SK-N-SH (cell line): ENCODE measurements around the gene TEX22. TPM values are rescaled to one million over a fixed set of nuclear protein-coding genes. Genes with fewer than 3 reads are reported as not detected.

Experiments used
- CTCF ChIA-PET: fragments of 300-600, 350-600 bp; formaldehyde crosslinking; extraction: SDS; loops from one replicate; lab custom pipeline; 2021; lab: Yijun Ruan, JAX
- POLR2A ChIA-PET: fragments of 350-600 bp; sonication (Branson Sonifier 250); formaldehyde crosslinking; extraction: SDS; loops from one replicate; lab custom pipeline; 2020; ENCODE audit warnings: antibody characterized with exemption, inconsistent platforms; lab: Yijun Ruan, JAX
- DNase-seq: peaks from one replicate; pipeline ENCODE4 v3.0.0; 2012
- H2AFZ ChIP-seq: fragments of 200-600 bp; sonication (generic); 2 replicates; pipeline ENCODE4 v1.8.1; 2016; ENCODE audit warnings: antibody characterized with exemption, mild to moderate bottlenecking, low read depth
- H3F3A ChIP-seq: fragments of 200-600 bp; sonication (generic); replicated peaks from 2 replicates; pipeline ENCODE3; 2016; ENCODE audit warnings: antibody characterized with exemption, mild to moderate bottlenecking; ENCODE audit not compliant: insufficient read depth
- H3K27ac ChIP-seq, 2 experiments: fragments of 200-500 bp in 1 of 2; fragments of 200-600 bp in 1 of 2; sonication (Bioruptor generic) in 1 of 2; sonication (generic), shearing (Covaris generic) in 1 of 2; 2 replicates each; pipeline versions ENCODE4 v1.5.1 to v1.6.1; 2014 to 2016; ENCODE audit warnings: low read depth in 2 of 2, inconsistent platforms in 1 of 2, low read length in 1 of 2, mild to moderate bottlenecking in 1 of 2, mixed read lengths in 1 of 2
- H3K27me3 ChIP-seq: fragments of 200-600 bp; sonication (generic), shearing (Covaris generic); 2 replicates; pipeline ENCODE4 v1.6.1; 2016; ENCODE audit warnings: mixed run types; ENCODE audit not compliant: insufficient read depth
- H3K36me3 ChIP-seq, 2 experiments: fragments of 200-500 bp in 1 of 2; fragments of 200-600 bp in 1 of 2; sonication (Bioruptor generic) in 1 of 2; sonication (generic) in 1 of 2; replicated peaks in 1 of 2; 2 replicates each; pipeline versions ENCODE3 to v1.5.1; 2014 to 2016; ENCODE audit warnings: low read length in 1 of 2, mild to moderate bottlenecking in 1 of 2; ENCODE audit not compliant: insufficient read depth in 2 of 2, control insufficient read depth in 1 of 2
- H3K4me1 ChIP-seq, 2 experiments: fragments of 200-500 bp in 1 of 2; fragments of 200-600 bp in 1 of 2; sonication (Bioruptor generic) in 1 of 2; sonication (generic), shearing (Covaris generic) in 1 of 2; 2 replicates each; pipeline versions ENCODE4 v1.5.1 to v1.6.1; 2014 to 2016; ENCODE audit warnings: low read depth in 1 of 2, low read length in 1 of 2, mixed run types in 1 of 2; ENCODE audit not compliant: insufficient read depth in 2 of 2, control insufficient read depth in 1 of 2
- H3K4me2 ChIP-seq: fragments of 200-600 bp; sonication (generic), shearing (Covaris generic); 2 replicates; pipeline ENCODE4 v1.6.1; 2017; ENCODE audit warnings: mixed run types
- H3K4me3 ChIP-seq, 2 experiments: fragments of 200-500 bp in 1 of 2; fragments of 200-600 bp in 1 of 2; sonication (Bioruptor generic) in 1 of 2; sonication (generic), shearing (Covaris generic) in 1 of 2; 2 replicates each; pipeline versions ENCODE4 v1.5.1 to v1.8.1; 2014 to 2016; ENCODE audit warnings: low read depth in 2 of 2, inconsistent platforms in 1 of 2, low read length in 1 of 2, mild to moderate bottlenecking in 1 of 2, mixed read lengths in 1 of 2, moderate library complexity in 1 of 2
- H3K79me2 ChIP-seq: fragments of 200-600 bp; sonication (generic); 2 replicates; pipeline ENCODE4 v1.8.1; 2017; ENCODE audit warnings: mild to moderate bottlenecking; ENCODE audit not compliant: insufficient read depth
- H3K9ac ChIP-seq: fragments of 200-600 bp; sonication (generic); 2 replicates; pipeline ENCODE4 v1.6.1; 2017; ENCODE audit warnings: mixed run types
- H3K9me2 ChIP-seq: fragments of 200-600 bp; sonication (generic); 2 replicates; pipeline ENCODE4 v1.6.1; 2017; ENCODE audit warnings: mixed run types
- H3K9me3 ChIP-seq: fragments of 200-600 bp; sonication (generic); 2 replicates; pipeline ENCODE4 v1.6.1; 2017; ENCODE audit warnings: mixed run types, mild to moderate bottlenecking, moderate library complexity
- H4K20me1 ChIP-seq: fragments of 200-600 bp; sonication (generic); 2 replicates; pipeline ENCODE4 v1.6.1; 2017; ENCODE audit warnings: mild to moderate bottlenecking, mixed run types; ENCODE audit not compliant: insufficient read depth
- CHD2 ChIP-seq: fragments of 150-350 bp; IDR thresholded peaks from 2 replicates; pipeline ENCODE4 v1.6.1; 2018; ENCODE audit warnings: low read length; ENCODE audit not compliant: partially characterized antibody
- EP300 ChIP-seq, 2 experiments: IDR thresholded peaks; 2 replicates each; pipeline versions ENCODE4 v1.4.0 to v1.6.1; 2012; ENCODE audit warnings: borderline replicate concordance in 1 of 2, low read depth in 1 of 2, low read length in 1 of 2
- EZH2phosphoT487 ChIP-seq: fragments of 200-600 bp; sonication (generic); IDR thresholded peaks from 2 replicates; pipeline ENCODE4 v1.6.1; 2017; ENCODE audit warnings: low read depth, mixed run types, mild to moderate bottlenecking, antibody characterized with exemption, moderate library complexity, borderline replicate concordance
- FOSL2 ChIP-seq: IDR thresholded peaks from 2 replicates; pipeline ENCODE4 v1.4.0; 2012; ENCODE audit warnings: low read depth, mild to moderate bottlenecking, moderate library complexity, borderline replicate concordance
- FOXJ3 ChIP-seq: sonication (generic); formaldehyde crosslinking; IDR thresholded peaks from 2 replicates; pipeline ENCODE4 v1.5.1; 2020; ENCODE audit warnings: mild to moderate bottlenecking, missing genetic modification reagents
- FOXM1 ChIP-seq: IDR thresholded peaks from 2 replicates; pipeline ENCODE4 v1.4.0; 2012; ENCODE audit warnings: low read depth, mild to moderate bottlenecking
- JUND ChIP-seq: IDR thresholded peaks from 2 replicates; pipeline ENCODE4 v1.4.0; 2012
- MXI1 ChIP-seq: IDR thresholded peaks from 2 replicates; pipeline ENCODE4 v1.6.1; 2012; ENCODE audit warnings: mild to moderate bottlenecking, low read depth, low read length, improper control_type of control experiment
- NFIC ChIP-seq: IDR thresholded peaks from 2 replicates; pipeline ENCODE4 v1.4.0; 2012; ENCODE audit warnings: borderline replicate concordance
- POLR2AphosphoS5 ChIP-seq: IDR thresholded peaks from 2 replicates; pipeline ENCODE4 v1.6.1; 2012; ENCODE audit warnings: low read depth, low read length
- RFX5 ChIP-seq: IDR thresholded peaks from 2 replicates; pipeline ENCODE4 v1.6.1; 2012; ENCODE audit warnings: mild to moderate bottlenecking, improper control_type of control experiment, low read length
- RXRA ChIP-seq: IDR thresholded peaks from 2 replicates; pipeline ENCODE4 v1.4.0; 2012; ENCODE audit warnings: low read depth, mild to moderate bottlenecking, borderline replicate concordance
- WGBS: methylation state at CpG from one replicate; pipeline ENCODE4 v1.1.6; 2017; ENCODE audit warnings: low lambda C conversion rate; 5-methylcytosine and 5-hydroxymethylcytosine counted together
- polyA plus RNA-seq, 3 experiments: library from polyadenylated mRNA; depleted of rRNA; stranded (reverse); fragments of >200 nt; gene quantifications; 2 replicates each; pipeline ENCODE4 v1.2.3, GENCODE V29; 2012
- TF ChIP-seq, protein P1 (sequence below): fragments of 150-350 bp; IDR thresholded peaks from 2 replicates; pipeline ENCODE4 v1.6.1; 2016; ENCODE audit warnings: mild to moderate bottlenecking, low read depth, low read length
- TF ChIP-seq, protein P2 (sequence below): IDR thresholded peaks from 2 replicates; pipeline ENCODE4 v1.4.0; 2012; ENCODE audit warnings: low read depth
- TF ChIP-seq, protein P3 (sequence below): IDR thresholded peaks from 2 replicates; pipeline ENCODE4 v1.4.0; 2012; ENCODE audit warnings: low read depth, borderline replicate concordance
- TF ChIP-seq, protein P4 (sequence below): IDR thresholded peaks from 2 replicates; pipeline ENCODE4 v1.6.1; 2012; ENCODE audit warnings: mild to moderate bottlenecking, low read depth, low read length, moderate library complexity
- TF ChIP-seq, protein P5 (sequence below): fragments of 150-350 bp; IDR thresholded peaks from 2 replicates; pipeline ENCODE4 v1.6.1; 2017; ENCODE audit warnings: antibody characterized with exemption, low read length, low read depth, borderline replicate concordance
- TF ChIP-seq, protein P6 (sequence below): fragments of 200-600 bp; sonication (generic); IDR thresholded peaks from 2 replicates; pipeline ENCODE4 v1.6.1; 2017; ENCODE audit warnings: antibody characterized with exemption, mild to moderate bottlenecking, moderate library complexity

TEX22 gene
- polyA plus RNA-seq, 1 of the 3 experiments (the other 2 are of a cell fraction) = 0.26 TPM

DNA sequence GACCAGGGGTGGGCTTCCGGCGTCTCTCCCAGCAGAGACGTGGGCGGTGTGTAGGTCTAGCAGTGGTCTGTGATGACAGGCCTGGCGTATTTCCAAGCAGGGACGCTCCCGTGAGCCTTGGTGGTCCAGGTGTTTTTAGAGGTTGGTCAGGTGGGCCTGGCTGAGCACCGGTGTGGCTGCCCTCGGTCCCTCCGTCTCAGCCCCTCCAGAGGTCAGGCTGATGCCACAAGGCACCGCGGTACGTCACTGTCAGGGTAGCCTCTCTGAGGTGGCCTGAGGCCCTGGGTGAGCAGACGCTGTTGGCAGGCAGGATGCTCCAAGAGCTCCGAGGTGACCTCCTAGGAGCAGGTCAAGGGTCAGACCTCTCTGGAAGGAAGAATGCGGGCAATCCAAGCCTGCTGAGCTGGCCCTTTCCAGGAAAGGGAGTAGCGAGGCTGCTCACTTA, 34.8 kb downstream of the TEX22 start:
- Histone ChIP-seq H3K36me3 (peaks cover 3 to 17% of the 10 kb centered on the region in 2 experiments), H3K9me2 (no peaks in the 10 kb centered on the region), H3F3A (peaks cover 21% of the 10 kb centered on the region), H3K27me3 (no peaks in the 10 kb centered on the region), H3K27ac (no peak overlapping the region), H3K9ac (no peak overlapping the region), H3K4me1 (peaks cover 0 to 5% of the 10 kb centered on the region in 2 experiments; a peak in 1 of 4 replicates), H3K79me2 (peaks cover 100% of the 10 kb centered on the region), H4K20me1 (peaks cover 90% of the 10 kb centered on the region), H3K9me3 (no peaks in the 10 kb centered on the region), H3K4me3 (no peak overlapping the region), H3K4me2 (no peak overlapping the region), H2AFZ (no peak overlapping the region)
- TF ChIP-seq NFIC (no peak), MXI1 (no peak), RXRA (no peak), JUND (no peak), EZH2phosphoT487 (no peak), FOXM1 (no peak), RFX5 (no peak), FOSL2 (no peak), EP300 (IDR thresholded peaks at IDR 0.05; ENCODE audit: borderline replicate concordance in 1 of 2, low read depth in 1 of 2, low read length in 1 of 2) (no peak), CHD2 (no peak), POLR2AphosphoS5 (no peak), FOXJ3 (CRISPR knock-in tag) (no peak)
- TF ChIP-seq, protein P1, sequence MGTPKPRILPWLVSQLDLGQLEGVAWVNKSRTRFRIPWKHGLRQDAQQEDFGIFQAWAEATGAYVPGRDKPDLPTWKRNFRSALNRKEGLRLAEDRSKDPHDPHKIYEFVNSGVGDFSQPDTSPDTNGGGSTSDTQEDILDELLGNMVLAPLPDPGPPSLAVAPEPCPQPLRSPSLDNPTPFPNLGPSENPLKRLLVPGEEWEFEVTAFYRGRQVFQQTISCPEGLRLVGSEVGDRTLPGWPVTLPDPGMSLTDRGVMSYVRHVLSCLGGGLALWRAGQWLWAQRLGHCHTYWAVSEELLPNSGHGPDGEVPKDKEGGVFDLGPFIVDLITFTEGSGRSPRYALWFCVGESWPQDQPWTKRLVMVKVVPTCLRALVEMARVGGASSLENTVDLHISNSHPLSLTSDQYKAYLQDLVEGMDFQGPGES = no peak
- TF ChIP-seq, protein P2, sequence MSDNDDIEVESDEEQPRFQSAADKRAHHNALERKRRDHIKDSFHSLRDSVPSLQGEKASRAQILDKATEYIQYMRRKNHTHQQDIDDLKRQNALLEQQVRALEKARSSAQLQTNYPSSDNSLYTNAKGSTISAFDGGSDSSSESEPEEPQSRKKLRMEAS = no peak
- TF ChIP-seq, protein P3, sequence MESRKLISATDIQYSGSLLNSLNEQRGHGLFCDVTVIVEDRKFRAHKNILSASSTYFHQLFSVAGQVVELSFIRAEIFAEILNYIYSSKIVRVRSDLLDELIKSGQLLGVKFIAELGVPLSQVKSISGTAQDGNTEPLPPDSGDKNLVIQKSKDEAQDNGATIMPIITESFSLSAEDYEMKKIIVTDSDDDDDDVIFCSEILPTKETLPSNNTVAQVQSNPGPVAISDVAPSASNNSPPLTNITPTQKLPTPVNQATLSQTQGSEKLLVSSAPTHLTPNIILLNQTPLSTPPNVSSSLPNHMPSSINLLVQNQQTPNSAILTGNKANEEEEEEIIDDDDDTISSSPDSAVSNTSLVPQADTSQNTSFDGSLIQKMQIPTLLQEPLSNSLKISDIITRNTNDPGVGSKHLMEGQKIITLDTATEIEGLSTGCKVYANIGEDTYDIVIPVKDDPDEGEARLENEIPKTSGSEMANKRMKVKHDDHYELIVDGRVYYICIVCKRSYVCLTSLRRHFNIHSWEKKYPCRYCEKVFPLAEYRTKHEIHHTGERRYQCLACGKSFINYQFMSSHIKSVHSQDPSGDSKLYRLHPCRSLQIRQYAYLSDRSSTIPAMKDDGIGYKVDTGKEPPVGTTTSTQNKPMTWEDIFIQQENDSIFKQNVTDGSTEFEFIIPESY = no peak
- TF ChIP-seq, protein P4, sequence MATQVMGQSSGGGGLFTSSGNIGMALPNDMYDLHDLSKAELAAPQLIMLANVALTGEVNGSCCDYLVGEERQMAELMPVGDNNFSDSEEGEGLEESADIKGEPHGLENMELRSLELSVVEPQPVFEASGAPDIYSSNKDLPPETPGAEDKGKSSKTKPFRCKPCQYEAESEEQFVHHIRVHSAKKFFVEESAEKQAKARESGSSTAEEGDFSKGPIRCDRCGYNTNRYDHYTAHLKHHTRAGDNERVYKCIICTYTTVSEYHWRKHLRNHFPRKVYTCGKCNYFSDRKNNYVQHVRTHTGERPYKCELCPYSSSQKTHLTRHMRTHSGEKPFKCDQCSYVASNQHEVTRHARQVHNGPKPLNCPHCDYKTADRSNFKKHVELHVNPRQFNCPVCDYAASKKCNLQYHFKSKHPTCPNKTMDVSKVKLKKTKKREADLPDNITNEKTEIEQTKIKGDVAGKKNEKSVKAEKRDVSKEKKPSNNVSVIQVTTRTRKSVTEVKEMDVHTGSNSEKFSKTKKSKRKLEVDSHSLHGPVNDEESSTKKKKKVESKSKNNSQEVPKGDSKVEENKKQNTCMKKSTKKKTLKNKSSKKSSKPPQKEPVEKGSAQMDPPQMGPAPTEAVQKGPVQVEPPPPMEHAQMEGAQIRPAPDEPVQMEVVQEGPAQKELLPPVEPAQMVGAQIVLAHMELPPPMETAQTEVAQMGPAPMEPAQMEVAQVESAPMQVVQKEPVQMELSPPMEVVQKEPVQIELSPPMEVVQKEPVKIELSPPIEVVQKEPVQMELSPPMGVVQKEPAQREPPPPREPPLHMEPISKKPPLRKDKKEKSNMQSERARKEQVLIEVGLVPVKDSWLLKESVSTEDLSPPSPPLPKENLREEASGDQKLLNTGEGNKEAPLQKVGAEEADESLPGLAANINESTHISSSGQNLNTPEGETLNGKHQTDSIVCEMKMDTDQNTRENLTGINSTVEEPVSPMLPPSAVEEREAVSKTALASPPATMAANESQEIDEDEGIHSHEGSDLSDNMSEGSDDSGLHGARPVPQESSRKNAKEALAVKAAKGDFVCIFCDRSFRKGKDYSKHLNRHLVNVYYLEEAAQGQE = no peak
- TF ChIP-seq, protein P5, sequence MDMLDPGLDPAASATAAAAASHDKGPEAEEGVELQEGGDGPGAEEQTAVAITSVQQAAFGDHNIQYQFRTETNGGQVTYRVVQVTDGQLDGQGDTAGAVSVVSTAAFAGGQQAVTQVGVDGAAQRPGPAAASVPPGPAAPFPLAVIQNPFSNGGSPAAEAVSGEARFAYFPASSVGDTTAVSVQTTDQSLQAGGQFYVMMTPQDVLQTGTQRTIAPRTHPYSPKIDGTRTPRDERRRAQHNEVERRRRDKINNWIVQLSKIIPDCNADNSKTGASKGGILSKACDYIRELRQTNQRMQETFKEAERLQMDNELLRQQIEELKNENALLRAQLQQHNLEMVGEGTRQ = no peak
- TF ChIP-seq, protein P6, sequence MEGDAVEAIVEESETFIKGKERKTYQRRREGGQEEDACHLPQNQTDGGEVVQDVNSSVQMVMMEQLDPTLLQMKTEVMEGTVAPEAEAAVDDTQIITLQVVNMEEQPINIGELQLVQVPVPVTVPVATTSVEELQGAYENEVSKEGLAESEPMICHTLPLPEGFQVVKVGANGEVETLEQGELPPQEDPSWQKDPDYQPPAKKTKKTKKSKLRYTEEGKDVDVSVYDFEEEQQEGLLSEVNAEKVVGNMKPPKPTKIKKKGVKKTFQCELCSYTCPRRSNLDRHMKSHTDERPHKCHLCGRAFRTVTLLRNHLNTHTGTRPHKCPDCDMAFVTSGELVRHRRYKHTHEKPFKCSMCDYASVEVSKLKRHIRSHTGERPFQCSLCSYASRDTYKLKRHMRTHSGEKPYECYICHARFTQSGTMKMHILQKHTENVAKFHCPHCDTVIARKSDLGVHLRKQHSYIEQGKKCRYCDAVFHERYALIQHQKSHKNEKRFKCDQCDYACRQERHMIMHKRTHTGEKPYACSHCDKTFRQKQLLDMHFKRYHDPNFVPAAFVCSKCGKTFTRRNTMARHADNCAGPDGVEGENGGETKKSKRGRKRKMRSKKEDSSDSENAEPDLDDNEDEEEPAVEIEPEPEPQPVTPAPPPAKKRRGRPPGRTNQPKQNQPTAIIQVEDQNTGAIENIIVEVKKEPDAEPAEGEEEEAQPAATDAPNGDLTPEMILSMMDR = no peak
- CTCF ChIA-PET = interaction anchor here (1.1 to 1.8 kb wide), 3 partner anchors 15 to 57 kb away, joined by 4 to 8 read pairs (median 5); no protein-coding TSS in a partner anchor
- no peak for DNase-seq
- 95% methylated on average over 9 of the region's 17 CpGs for WGBS
- POLR2A ChIA-PET = interaction anchor here (1.1 kb wide), 1 partner anchor 448 kb away, joined by 3 read pairs; the partner anchor contains the start of gene CLBA1
